ENCODE measurements around the gene TLR8.

TLR8 gene

GRCh38 chrX:12948495-12948894, 42.1 kb downstream of the TLR8 start:
- Histone ChIP-seq H3K36me3 (replicated peaks; ENCODE audit: insufficient read depth, low read length) (no peaks in the 10 kb centered on the region), H3K27me3 (replicated peaks; ENCODE audit: insufficient read depth, low read length) (no peaks in the 10 kb centered on the region), H3K4me1 (ENCODE audit: low read length) (peaks cover 27% of the 10 kb centered on the region), H3K9ac (ENCODE audit: low read length) (no peak overlapping the region), H3K27ac (ENCODE audit: low read length) (no peak overlapping the region), H3K79me2 (ENCODE audit: low read length) (no peaks in the 10 kb centered on the region), H2AFZ (ENCODE audit: low read length) (no peak overlapping the region), H3K9me3 (replicated peaks; ENCODE audit: insufficient read depth, low read length) (no peaks in the 10 kb centered on the region), H4K20me1 (ENCODE audit: insufficient read depth, low read length) (no peaks in the 10 kb centered on the region), H3K9me2 (replicated peaks; ENCODE audit: insufficient read depth, low read length) (no peaks in the 10 kb centered on the region), H3K4me3 (ENCODE audit: low read length) (no peak overlapping the region), H3K4me2 (ENCODE audit: low read depth, low read length) (no peak overlapping the region), H3F3A (ENCODE audit: insufficient read depth, low read length) (no peaks in the 10 kb centered on the region)
- no peak for DNase-seq
- TF ChIP-seq CTCF (IDR thresholded peaks at IDR 0.05; ENCODE audit: low read length) (no peak), EZH2phosphoT487 (IDR thresholded peaks at IDR 0.05; ENCODE audit: low read length) (no peak), EZH2 (optimal IDR thresholded peaks at IDR 0.05; ENCODE audit: low read depth, low read length) (no peak)

GRCh38 chrX:12949205-12949926, 42.9 kb downstream of the TLR8 start:
- H3F3A ChIP-seq (ENCODE audit: insufficient read depth, low read length): no peaks in the 10 kb centered on the region
- no peak overlapping the region for H3K9ac ChIP-seq (ENCODE audit: low read length)
- no peaks in the 10 kb centered on the region for H3K79me2 ChIP-seq (ENCODE audit: low read length)
- H4K20me1 ChIP-seq (ENCODE audit: insufficient read depth, low read length): no peaks in the 10 kb centered on the region
- H2AFZ ChIP-seq (ENCODE audit: low read length): no peak overlapping the region
- peak overlapping the region; percentile 21; the same call in 1 of the 2 replicates for H3K4me2 ChIP-seq (ENCODE audit: low read depth, low read length)
- no peaks in the 10 kb centered on the region for H3K9me3 ChIP-seq (replicated peaks; ENCODE audit: insufficient read depth, low read length)
- TF ChIP-seq EZH2phosphoT487 (IDR thresholded peaks at IDR 0.05; ENCODE audit: low read length) (no peak), CTCF (IDR thresholded peaks at IDR 0.05; ENCODE audit: low read length) (no peak), EZH2 (optimal IDR thresholded peaks at IDR 0.05; ENCODE audit: low read depth, low read length) (no peak)
- no peaks in the 10 kb centered on the region for H3K9me2 ChIP-seq (replicated peaks; ENCODE audit: insufficient read depth, low read length)
- H3K27me3 ChIP-seq (replicated peaks; ENCODE audit: insufficient read depth, low read length): no peaks in the 10 kb centered on the region
- H3K4me3 ChIP-seq (ENCODE audit: low read length): no peak overlapping the region
- no peaks in the 10 kb centered on the region for H3K36me3 ChIP-seq (replicated peaks; ENCODE audit: insufficient read depth, low read length)
- no peak for DNase-seq
- H3K4me1 ChIP-seq (ENCODE audit: low read length): peaks cover 28% of the 10 kb centered on the region
- no peak overlapping the region for H3K27ac ChIP-seq (ENCODE audit: low read length)

GRCh38 chrX:12949927-12950656, 43.7 kb downstream of the TLR8 start:
- H3K9me2 ChIP-seq (replicated peaks; ENCODE audit: insufficient read depth, low read length): no peaks in the 10 kb centered on the region
- no peaks in the 10 kb centered on the region for H3K9me3 ChIP-seq (replicated peaks; ENCODE audit: insufficient read depth, low read length)
- no peaks in the 10 kb centered on the region for H3K27me3 ChIP-seq (replicated peaks; ENCODE audit: insufficient read depth, low read length)
- TF ChIP-seq EZH2phosphoT487 (IDR thresholded peaks at IDR 0.05; ENCODE audit: low read length) (no peak), CTCF (IDR thresholded peaks at IDR 0.05; ENCODE audit: low read length) (no peak), EZH2 (optimal IDR thresholded peaks at IDR 0.05; ENCODE audit: low read depth, low read length) (no peak)
- no peaks in the 10 kb centered on the region for H3K79me2 ChIP-seq (ENCODE audit: low read length)
- DNase-seq: peak; percentile 63
- no peak overlapping the region for H3K9ac ChIP-seq (ENCODE audit: low read length)
- H4K20me1 ChIP-seq (ENCODE audit: insufficient read depth, low read length): no peaks in the 10 kb centered on the region
- no peaks in the 10 kb centered on the region for H3F3A ChIP-seq (ENCODE audit: insufficient read depth, low read length)
- H3K4me2 ChIP-seq (ENCODE audit: low read depth, low read length): peak overlapping the region; percentile 21; the same call in 1 of the 2 replicates
- peaks cover 35% of the 10 kb centered on the region for H3K4me1 ChIP-seq (ENCODE audit: low read length)
- no peaks in the 10 kb centered on the region for H3K36me3 ChIP-seq (replicated peaks; ENCODE audit: insufficient read depth, low read length)
- no peak overlapping the region for H3K27ac ChIP-seq (ENCODE audit: low read length)
- H2AFZ ChIP-seq (ENCODE audit: low read length): no peak overlapping the region; the same call in 1 of the 2 replicates
- no peak overlapping the region for H3K4me3 ChIP-seq (ENCODE audit: low read length)
